ENCODE results near the gene SLC25A26.

DNA sequence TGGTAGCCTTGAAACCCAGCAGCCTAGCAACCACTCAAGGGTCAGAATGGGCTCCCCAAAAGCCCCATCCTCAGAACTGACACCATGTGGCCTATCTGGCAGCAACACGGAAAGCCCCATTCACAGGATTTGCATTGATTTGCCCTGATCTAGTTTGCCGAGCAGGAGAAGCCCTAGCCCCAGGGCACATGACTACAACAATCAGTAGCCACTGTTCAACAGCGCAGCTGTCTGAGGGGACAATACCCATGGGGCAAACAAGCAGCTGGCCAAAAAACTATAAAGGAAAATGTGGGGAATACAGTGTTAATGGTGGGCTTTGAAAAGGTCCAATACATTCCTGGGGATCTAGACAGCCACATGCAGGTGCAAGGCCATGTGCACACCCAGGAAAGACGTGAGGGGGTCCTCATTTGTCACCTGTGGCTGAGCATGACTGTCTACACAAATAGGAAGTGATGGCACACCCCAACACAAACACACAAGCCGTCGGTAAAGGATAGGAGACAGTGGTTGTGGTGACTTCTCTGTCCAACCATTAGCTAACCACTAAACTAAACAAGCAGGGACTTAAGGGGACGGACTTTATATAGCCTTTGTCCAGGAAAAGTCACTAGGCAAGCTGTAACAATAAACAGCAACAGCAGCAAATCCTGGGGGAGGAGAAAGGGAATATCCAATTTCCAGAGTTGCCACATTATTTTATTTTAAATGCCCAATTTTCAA lies 166.3 kb downstream of the SLC25A26 start:
- TF ChIP-seq POLR2AphosphoS5 (IDR thresholded peaks at IDR 0.05) (no peak), POLR2A (IDR thresholded peaks at IDR 0.05) (no peak), EP300 (IDR thresholded peaks at IDR 0.05) (no peak)

Measured in sigmoid colon (tissue), 4 donors.